HEK293 (cell line): ENCODE results near the gene CDKL5.

ENCODE experiments used
- CTCF ChIA-PET: fragments of 350-600 bp; formaldehyde crosslinking; extraction: SDS; loops from one replicate; lab custom pipeline; 2021; ENCODE audit warnings: antibody characterized with exemption; lab: Yijun Ruan, JAX
- POLR2A ChIA-PET: fragments of 300-600 bp; formaldehyde crosslinking; extraction: SDS; loops from one replicate; lab custom pipeline; 2020; ENCODE audit warnings: antibody characterized with exemption, inconsistent platforms; lab: Yijun Ruan, JAX
- H3K27ac ChIP-seq: fragments of 200-500 bp; sonication (Bioruptor generic); 2 replicates; pipeline ENCODE4 v1.5.1; 2014; ENCODE audit warnings: low read depth, low read length, control low read depth, inconsistent platforms; ENCODE audit errors: extremely low read depth
- H3K36me3 ChIP-seq, 2 experiments: fragments of 200-500 bp in 1 of 2; sonication (Bioruptor generic) in 1 of 2; 1 replicate in 1 of 2; 2 replicates in 1 of 2; pipeline ENCODE4 v1.5.1; 2014 to 2017; ENCODE audit warnings: inconsistent platforms in 2 of 2, low read length in 2 of 2; ENCODE audit not compliant: control insufficient read depth in 2 of 2, insufficient read depth in 1 of 2
- H3K4me1 ChIP-seq: fragments of 200-500 bp; sonication (Bioruptor generic); 2 replicates; pipeline ENCODE4 v1.5.1; 2014; ENCODE audit warnings: mild to moderate bottlenecking, low read length, inconsistent platforms; ENCODE audit not compliant: control insufficient read depth, insufficient read depth
- H3K4me3 ChIP-seq: 2 replicates; pipeline ENCODE4 v1.5.1; 2011; ENCODE audit warnings: low read depth, mild to moderate bottlenecking, control low read depth, low read length, moderate library complexity
- H3K9me3 ChIP-seq: fragments of 200-500 bp; sonication (Bioruptor generic); 2 replicates; pipeline ENCODE4 v1.5.1; 2014; ENCODE audit warnings: low read depth, low read length, inconsistent platforms; ENCODE audit not compliant: control insufficient read depth, insufficient read depth
- EGR2 ChIP-seq: fragments of 450-650 bp; formaldehyde crosslinking; IDR thresholded peaks from 2 replicates; pipeline ENCODE4 v1.5.1; 2016; ENCODE audit warnings: low read depth, missing biosample characterization, missing genetic modification characterization
- HOXA7 ChIP-seq: sonication (generic); formaldehyde crosslinking; IDR thresholded peaks from 2 replicates; pipeline ENCODE4 v1.8.1; 2022; ENCODE audit warnings: missing genetic modification reagents, borderline replicate concordance
- SCRT2 ChIP-seq: fragments of 450-650 bp; formaldehyde crosslinking; IDR thresholded peaks from 2 replicates; pipeline ENCODE4 v1.5.1; 2016; ENCODE audit warnings: missing biosample characterization, missing genetic modification characterization
- ZNF266 ChIP-seq: fragments of 450-650 bp; formaldehyde crosslinking; IDR thresholded peaks from 2 replicates; pipeline ENCODE4 v1.5.1; 2016; ENCODE audit warnings: missing biosample characterization, missing genetic modification characterization, low read depth
- ZNF48 ChIP-seq: fragments of 450-650 bp; formaldehyde crosslinking; IDR thresholded peaks from 2 replicates; pipeline ENCODE4 v1.5.1; 2016; ENCODE audit warnings: missing biosample characterization, missing genetic modification characterization
- ZNF658 ChIP-seq: fragments of 450-650 bp; formaldehyde crosslinking; IDR thresholded peaks from 2 replicates; pipeline ENCODE4; 2016; ENCODE audit warnings: missing biosample characterization, missing genetic modification characterization
- ZNF677 ChIP-seq: fragments of 450-650 bp; IDR thresholded peaks from 2 replicates; pipeline ENCODE4 v1.5.0; 2018; ENCODE audit warnings: missing biosample characterization, mild to moderate bottlenecking, missing genetic modification characterization, moderate library complexity
- ZNF701 ChIP-seq: fragments of 450-650 bp; formaldehyde crosslinking; IDR thresholded peaks from 2 replicates; pipeline ENCODE4 v1.5.1; 2016; ENCODE audit warnings: missing biosample characterization, missing genetic modification characterization
- ZSCAN16 ChIP-seq: fragments of 450-650 bp; formaldehyde crosslinking; IDR thresholded peaks from 2 replicates; pipeline ENCODE4 v1.5.1; 2016; ENCODE audit warnings: missing biosample characterization, missing genetic modification characterization
- TF ChIP-seq, protein P1 (sequence below): fragments of 450-650 bp; formaldehyde crosslinking; IDR thresholded peaks from 2 replicates; pipeline ENCODE4 v1.5.1; 2016; ENCODE audit warnings: missing biosample characterization, missing genetic modification characterization
- TF ChIP-seq, protein P2 (sequence below): fragments of 450-650 bp; formaldehyde crosslinking; IDR thresholded peaks from 2 replicates; pipeline ENCODE4 v1.5.1; 2016; ENCODE audit warnings: missing biosample characterization, missing genetic modification characterization, borderline replicate concordance
- TF ChIP-seq, protein P3 (sequence below): fragments of 450-650 bp; formaldehyde crosslinking; IDR thresholded peaks from 2 replicates; pipeline ENCODE4 v1.5.1; 2016; ENCODE audit warnings: missing biosample characterization, missing genetic modification characterization
- TF ChIP-seq, protein P4 (sequence below): IDR thresholded peaks from 2 replicates; pipeline ENCODE4 v1.6.1; 2011; ENCODE audit warnings: mild to moderate bottlenecking, low read depth, low read length, borderline replicate concordance

CDKL5 gene

DNA sequence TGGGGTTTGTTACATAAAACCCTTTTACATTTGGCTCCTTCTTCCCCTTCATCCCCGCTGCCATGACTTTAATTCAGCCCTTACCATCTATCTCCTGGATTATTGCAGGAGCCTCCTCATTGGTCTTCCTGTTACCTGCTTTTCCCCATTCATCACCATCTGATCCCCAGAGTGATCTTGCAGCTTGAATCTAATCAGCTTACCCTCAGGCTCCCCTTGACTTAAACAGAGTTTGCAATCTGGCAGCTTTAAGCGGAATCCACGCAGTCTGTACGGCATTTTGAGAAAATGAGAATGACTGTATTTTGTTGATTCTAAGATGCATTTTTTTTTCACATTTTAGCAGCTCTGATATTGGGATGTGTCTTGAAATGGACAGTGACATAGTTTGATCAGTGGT, 267.1 kb downstream of the CDKL5 start:
- no peaks in the 10 kb centered on the region for H3K36me3 ChIP-seq
- no peaks in the 10 kb centered on the region for H3K4me1 ChIP-seq
- no peak overlapping the region for H3K27ac ChIP-seq
- TF ChIP-seq EGR2 (tag by site-specific recombination), result no peak
- TF ChIP-seq ZNF658 (tag by site-specific recombination), result no peak
- TF ChIP-seq, protein P1, sequence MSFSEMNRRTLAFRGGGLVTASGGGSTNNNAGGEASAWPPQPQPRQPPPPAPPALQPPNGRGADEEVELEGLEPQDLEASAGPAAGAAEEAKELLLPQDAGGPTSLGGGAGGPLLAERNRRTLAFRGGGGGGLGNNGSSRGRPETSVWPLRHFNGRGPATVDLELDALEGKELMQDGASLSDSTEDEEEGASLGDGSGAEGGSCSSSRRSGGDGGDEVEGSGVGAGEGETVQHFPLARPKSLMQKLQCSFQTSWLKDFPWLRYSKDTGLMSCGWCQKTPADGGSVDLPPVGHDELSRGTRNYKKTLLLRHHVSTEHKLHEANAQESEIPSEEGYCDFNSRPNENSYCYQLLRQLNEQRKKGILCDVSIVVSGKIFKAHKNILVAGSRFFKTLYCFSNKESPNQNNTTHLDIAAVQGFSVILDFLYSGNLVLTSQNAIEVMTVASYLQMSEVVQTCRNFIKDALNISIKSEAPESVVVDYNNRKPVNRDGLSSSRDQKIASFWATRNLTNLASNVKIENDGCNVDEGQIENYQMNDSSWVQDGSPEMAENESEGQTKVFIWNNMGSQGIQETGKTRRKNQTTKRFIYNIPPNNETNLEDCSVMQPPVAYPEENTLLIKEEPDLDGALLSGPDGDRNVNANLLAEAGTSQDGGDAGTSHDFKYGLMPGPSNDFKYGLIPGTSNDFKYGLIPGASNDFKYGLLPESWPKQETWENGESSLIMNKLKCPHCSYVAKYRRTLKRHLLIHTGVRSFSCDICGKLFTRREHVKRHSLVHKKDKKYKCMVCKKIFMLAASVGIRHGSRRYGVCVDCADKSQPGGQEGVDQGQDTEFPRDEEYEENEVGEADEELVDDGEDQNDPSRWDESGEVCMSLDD (tag by site-specific recombination), result no peak
- TF ChIP-seq SCRT2 (tag by site-specific recombination), result no peak
- no peak for TF ChIP-seq HOXA7 (CRISPR knock-in tag)
- TF ChIP-seq ZSCAN16 (tag by site-specific recombination), result no peak
- TF ChIP-seq, protein P2, sequence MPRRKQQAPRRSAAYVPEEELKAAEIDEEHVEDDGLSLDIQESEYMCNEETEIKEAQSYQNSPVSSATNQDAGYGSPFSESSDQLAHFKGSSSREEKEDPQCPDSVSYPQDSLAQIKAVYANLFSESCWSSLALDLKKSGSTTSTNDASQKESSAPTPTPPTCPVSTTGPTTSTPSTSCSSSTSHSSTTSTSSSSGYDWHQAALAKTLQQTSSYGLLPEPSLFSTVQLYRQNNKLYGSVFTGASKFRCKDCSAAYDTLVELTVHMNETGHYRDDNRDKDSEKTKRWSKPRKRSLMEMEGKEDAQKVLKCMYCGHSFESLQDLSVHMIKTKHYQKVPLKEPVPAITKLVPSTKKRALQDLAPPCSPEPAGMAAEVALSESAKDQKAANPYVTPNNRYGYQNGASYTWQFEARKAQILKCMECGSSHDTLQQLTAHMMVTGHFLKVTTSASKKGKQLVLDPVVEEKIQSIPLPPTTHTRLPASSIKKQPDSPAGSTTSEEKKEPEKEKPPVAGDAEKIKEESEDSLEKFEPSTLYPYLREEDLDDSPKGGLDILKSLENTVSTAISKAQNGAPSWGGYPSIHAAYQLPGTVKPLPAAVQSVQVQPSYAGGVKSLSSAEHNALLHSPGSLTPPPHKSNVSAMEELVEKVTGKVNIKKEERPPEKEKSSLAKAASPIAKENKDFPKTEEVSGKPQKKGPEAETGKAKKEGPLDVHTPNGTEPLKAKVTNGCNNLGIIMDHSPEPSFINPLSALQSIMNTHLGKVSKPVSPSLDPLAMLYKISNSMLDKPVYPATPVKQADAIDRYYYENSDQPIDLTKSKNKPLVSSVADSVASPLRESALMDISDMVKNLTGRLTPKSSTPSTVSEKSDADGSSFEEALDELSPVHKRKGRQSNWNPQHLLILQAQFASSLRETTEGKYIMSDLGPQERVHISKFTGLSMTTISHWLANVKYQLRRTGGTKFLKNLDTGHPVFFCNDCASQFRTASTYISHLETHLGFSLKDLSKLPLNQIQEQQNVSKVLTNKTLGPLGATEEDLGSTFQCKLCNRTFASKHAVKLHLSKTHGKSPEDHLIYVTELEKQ (tag by site-specific recombination), result no peak
- TF ChIP-seq ZNF701 (tag by site-specific recombination), result no peak
- TF ChIP-seq, protein P3, sequence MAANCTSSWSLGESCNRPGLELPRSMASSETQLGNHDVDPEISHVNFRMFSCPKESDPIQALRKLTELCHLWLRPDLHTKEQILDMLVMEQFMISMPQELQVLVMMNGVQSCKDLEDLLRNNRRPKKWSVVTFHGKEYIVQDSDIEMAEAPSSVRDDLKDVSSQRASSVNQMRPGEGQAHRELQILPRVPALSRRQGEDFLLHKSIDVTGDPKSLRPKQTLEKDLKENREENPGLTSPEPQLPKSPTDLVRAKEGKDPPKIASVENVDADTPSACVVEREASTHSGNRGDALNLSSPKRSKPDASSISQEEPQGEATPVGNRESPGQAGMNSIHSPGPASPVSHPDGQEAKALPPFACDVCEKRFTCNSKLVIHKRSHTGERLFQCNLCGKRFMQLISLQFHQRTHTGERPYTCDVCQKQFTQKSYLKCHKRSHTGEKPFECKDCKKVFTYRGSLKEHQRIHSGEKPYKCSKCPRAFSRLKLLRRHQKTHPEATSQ (tag by site-specific recombination), result no peak
- no peak for TF ChIP-seq ZNF266 (tag by site-specific recombination)
- TF ChIP-seq ZNF48 (tag by site-specific recombination), result no peak
- TF ChIP-seq, protein P4, sequence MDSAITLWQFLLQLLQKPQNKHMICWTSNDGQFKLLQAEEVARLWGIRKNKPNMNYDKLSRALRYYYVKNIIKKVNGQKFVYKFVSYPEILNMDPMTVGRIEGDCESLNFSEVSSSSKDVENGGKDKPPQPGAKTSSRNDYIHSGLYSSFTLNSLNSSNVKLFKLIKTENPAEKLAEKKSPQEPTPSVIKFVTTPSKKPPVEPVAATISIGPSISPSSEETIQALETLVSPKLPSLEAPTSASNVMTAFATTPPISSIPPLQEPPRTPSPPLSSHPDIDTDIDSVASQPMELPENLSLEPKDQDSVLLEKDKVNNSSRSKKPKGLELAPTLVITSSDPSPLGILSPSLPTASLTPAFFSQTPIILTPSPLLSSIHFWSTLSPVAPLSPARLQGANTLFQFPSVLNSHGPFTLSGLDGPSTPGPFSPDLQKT, result no peak
- TF ChIP-seq, all 188 proteins: peak for 0
- no peaks in the 10 kb centered on the region for H3K9me3 ChIP-seq
- POLR2A ChIA-PET, result no interaction called here
- H3K4me3 ChIP-seq, result no peak overlapping the region
- CTCF ChIA-PET, result interaction anchor here (0.6 to 0.8 kb wide), 2 partner anchors 13 to 16 kb away, joined by 3 to 4 read pairs; no protein-coding TSS in a partner anchor

DNA sequence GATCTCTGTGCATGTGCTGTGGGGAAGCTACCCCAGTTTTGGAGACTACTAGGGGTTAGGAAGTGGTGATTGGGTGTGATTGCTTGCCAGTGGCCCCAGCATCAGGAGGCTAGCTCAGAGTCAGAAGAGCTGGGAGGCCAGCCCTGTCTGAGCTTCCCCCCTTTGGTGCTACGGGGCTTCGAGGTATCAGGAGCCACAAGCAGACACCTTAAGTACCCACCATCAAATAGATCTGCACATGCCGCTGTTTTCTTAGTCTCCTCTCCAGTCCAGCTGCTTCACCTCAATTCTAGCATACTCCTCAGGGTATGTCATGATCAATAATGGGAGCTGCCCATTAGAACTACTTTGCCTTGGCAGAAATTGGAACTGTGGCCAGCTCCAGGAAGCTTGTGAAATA, 271.2 kb downstream of the CDKL5 start:
- H3K36me3 ChIP-seq, result no peaks in the 10 kb centered on the region
- no peak overlapping the region for H3K4me3 ChIP-seq
- CTCF ChIA-PET, result interaction anchor here (0.6 to 1.1 kb wide), 3 partner anchors 13 to 306 kb away, joined by 3 to 5 read pairs (median 3); no protein-coding TSS in a partner anchor
- TF ChIP-seq ZNF701 (tag by site-specific recombination), result peak; percentile 90
- no peak for TF ChIP-seq ZNF677 (tag by site-specific recombination)
- no peaks in the 10 kb centered on the region for H3K9me3 ChIP-seq
- POLR2A ChIA-PET, result no interaction called here
- H3K27ac ChIP-seq, result no peak overlapping the region
- H3K4me1 ChIP-seq, result no peaks in the 10 kb centered on the region
